EL (cell line): ENCODE data around the gene CYP46A1.

Source experiments
- DNase-seq: peaks from one replicate; pipeline ENCODE4 v3.0.0-alpha.2; 2016

Gene CYP46A1

DNA sequence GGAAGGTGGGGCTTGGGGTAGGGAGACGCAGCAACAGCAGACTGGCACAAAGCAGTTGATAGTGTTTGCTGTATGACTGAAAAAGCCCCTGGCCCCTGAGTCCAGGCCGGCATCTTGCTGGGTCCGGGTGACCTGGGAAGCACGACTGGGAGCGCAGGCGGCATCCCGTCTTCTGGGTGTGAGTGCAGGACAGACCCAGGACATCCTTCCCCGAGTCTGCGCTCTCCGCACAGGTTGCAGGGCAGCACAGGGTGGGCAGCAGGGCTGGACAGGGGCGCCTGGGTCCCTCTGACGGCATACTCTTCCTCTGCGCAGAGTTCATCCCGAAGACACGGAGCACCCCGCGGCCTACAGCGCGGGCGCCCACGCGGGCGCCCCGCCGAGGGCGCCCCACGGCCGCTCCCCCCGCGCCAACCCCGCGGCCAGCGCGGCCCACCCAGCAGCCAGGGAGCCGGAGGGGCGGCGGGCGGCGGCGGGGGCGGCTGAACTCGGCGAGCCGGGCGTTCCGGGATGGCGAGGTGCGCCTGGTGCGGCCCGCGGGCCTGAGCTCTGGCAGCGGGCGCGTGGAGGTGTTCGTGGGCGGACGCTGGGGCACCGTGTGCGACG, 9.2 kb upstream of the CYP46A1 start:
- DNase-seq: no peak

GRCh38 chr14:99675382-99675835, 8.7 kb upstream of the CYP46A1 start:
- no peak for DNase-seq

- DNase-seq: no peak
These were observed 8.1 kb upstream of the CYP46A1 start for GRCh38 chr14:99675951-99676350.

- DNase-seq: peak; percentile 39
These were observed 7.4 kb upstream of the CYP46A1 start for GRCh38 chr14:99676657-99677056.

DNA sequence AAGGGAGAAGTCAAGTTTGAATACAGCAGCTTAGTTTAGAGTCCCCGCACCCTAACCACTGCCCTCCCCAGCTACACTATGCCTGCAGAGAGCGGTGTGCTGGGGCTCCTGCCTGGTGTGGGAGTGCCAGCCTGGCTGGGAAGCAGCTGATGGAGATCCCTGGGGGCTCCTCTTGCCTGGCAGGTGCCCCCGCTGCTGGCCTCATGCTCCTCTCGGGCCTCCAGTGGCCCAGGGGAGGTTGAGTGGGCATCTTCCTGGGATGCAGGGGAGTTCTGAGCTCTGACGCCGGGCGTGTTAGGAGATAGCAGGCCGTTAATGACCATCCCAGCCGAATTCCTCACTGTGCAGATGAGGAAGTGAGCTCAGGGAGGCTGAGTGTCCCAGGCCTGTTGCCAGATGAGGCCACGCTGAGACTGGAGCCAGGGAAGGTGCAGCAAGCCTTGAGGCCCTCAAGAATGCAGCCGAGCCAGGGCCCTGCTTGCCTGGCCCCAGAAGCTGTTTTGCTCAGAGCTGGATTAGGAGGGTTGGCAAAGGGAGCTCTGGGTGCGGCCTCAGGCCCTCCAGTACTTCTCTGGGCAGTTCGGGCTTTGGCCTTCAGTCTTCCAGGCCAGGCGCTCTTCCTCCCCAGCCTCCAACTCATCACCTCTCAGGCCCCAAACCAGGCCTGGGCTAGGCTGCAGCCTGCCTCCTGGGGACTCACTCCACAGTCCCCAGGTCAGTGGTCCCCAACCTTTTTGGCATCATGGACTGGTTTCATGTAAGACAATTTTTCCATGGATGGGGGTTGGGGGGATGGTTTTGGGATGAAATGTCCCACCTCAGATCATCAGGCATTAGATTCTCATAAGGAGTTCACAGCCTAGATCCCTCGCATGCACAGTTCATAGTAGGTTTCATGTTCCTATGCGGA, 6.6 kb upstream of the CYP46A1 start:
- DNase-seq: peak; percentile 44

- DNase-seq: no peak
These were observed 5.9 kb upstream of the CYP46A1 start for GRCh38 chr14:99678198-99678597.

GRCh38 chr14:99679111-99679510, 5.0 kb upstream of the CYP46A1 start:
- DNase-seq: no peak

GRCh38 chr14:99679543-99679942, 4.6 kb upstream of the CYP46A1 start:
- DNase-seq: no peak

- no peak for DNase-seq
These were observed 4.1 kb upstream of the CYP46A1 start for GRCh38 chr14:99679996-99680395.

GRCh38 chr14:99681101-99681831, 2.8 kb upstream of the CYP46A1 start:
- DNase-seq: no peak

GRCh38 chr14:99681832-99682148, 2.3 kb upstream of the CYP46A1 start:
- no peak for DNase-seq

GRCh38 chr14:99682809-99683618, 1.1 kb upstream of the CYP46A1 start:
- peak; percentile 71 for DNase-seq

DNA sequence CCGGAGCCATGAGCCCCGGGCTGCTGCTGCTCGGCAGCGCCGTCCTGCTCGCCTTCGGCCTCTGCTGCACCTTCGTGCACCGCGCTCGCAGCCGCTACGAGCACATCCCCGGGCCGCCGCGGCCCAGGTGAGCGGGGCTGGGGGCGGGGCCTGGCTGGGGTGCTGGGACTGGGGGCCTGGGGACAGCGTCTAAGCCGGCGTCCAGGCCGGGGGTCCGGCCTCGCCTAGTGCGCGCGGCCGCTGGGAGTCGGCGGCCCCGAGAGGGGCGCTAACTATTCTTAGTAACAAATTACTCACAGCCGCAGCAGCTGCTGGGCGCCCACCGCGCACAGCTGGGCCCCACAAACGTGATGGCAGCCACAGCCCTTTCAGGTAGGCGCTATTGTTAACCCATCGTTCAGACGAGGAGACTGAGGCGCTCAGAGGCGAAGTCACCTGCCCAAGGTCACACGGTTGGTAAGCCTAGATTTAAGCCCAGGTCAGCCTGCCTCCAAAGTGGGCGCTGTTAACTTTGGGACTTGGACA, 374 bp downstream of the CYP46A1 start:
- no peak for DNase-seq

- DNase-seq: no peak
These were observed 1.1 kb downstream of the CYP46A1 start for GRCh38 chr14:99685151-99685591.

DNA sequence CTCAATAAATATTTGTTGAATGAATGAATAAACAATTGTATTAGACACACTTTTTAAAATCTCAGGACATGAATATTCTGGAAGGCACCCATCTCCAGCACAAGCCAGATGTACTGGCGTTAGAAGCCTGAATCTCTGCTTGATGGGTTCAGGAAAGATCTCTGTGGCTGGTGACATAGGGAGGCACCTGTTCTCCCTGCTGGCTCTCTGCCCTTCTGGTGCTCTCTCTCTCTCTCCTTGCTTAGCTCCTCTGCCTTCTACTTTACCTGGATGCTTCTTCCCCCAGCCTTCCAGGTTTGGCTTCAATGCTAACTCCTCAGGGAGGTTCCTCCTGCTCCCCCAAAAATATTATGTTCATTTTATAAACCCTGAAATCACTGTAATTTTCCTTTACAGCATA, 1.5 kb downstream of the CYP46A1 start:
- no peak for DNase-seq

GRCh38 chr14:99686557-99687283, 2.6 kb downstream of the CYP46A1 start:
- no peak for DNase-seq

DNA sequence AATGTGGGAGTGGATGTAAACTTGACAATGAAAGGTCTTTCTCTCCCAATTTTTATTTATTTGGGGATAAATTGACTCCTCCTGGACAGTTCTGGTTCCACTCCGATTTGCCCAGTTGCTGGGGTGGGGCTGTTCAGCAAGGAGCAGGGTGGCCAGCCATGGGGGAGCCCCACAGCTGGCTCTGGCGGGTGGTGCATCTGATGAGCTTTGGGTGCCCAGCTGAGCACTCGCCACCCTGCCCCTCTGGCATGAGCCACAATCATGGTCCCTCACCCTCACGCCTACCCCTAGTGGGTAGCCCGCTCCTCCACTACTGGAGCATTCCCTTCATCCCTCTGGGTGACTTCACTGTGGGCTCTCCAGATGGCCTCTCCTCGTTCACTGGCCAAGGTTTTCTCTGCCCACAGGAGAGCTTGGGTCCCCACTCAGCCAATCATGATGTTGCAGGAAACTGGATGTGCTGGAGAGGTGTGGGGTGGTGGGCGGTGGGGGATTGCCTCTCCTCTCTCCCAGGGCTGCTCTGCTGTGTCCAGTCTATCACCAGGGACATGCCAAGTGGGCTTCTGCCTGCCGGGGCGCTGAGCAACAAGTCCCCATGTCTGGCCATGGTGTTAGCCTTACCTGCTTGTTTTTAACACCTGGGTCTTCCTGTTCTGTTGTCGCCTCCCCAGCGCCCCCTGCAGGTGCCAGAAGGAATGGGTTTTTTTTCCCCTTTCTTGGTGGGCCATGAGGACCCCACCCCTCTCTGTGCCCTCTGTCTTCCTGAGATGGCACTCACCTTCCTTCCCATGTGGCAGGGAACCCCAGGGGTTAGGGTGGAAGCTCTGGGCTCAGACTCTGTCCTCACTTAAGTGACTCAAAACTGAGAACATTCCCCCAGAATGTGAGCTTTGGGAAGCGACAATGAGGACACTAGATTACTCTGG, 3.4 kb downstream of the CYP46A1 start:
- no peak for DNase-seq

DNA sequence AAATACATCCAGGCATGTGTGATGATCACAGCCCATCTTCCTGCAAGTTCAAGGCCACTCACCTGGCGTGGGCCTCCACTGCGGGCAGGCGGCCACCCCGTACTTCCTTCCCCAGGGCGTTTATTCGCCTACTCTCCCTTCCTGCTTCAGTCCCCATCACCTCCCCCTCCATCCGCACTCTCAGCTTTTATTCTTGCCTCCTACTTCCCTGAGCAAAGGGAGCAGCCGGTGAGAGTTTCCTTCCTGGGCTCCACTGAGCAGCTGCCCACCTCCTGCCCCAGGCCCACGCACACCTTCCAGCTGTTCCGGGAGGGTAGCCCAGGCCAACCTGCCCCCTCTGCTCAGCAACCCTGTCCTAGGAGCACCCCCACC, 4.1 kb downstream of the CYP46A1 start:
- no peak for DNase-seq

GRCh38 chr14:99688629-99689028, 4.5 kb downstream of the CYP46A1 start:
- no peak for DNase-seq
